ENCODE data around the gene STPG4. TPM values are rescaled to one million over a fixed set of nuclear protein-coding genes. Genes with fewer than 3 reads are reported as not detected.

Gene STPG4
- total RNA-seq, 2 donors from 2014 or later, result 0.15 to 0.42 TPM

DNA sequence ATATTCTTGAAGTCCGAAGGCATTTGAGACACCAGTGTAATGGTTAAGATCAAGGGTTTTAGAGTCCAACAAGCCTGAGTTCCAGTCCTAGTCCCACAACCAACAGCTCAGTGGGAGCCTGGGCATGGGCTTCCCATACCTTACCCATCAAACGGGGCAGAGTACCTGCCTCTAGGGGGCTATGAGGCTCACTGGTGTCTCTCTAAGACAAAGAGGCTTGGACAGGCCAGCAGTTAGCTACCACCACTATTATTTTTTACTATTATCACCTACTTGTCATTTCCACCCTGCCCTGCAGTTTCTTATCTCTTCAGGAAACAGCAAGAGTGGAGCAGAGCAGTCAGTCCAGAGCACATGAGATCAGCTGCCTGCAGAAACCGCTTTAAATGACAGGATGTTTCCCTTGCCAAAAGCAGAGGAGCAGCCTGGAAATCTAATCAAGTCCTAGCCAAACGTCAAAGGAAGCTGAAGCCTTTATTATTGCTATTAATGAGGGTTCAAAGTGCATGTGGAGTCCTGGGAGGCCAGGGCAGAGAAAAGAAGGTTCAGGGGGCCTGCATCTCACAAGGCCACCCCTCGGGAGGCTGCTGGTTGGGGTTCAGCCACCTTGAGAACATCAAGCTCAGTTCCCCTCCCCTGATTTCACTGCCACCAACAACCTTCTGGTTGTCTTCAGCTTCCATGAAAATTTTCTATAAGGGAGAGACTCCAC lies 66.6 kb downstream of the STPG4 start:
- Mint-ChIP-seq H3K27ac (peak overlapping the region; percentile 31), H3K36me3 (ENCODE audit: low read depth) (no peaks in the 10 kb centered on the region), H3K4me3 (no peak overlapping the region), H3K27me3 (ENCODE audit: insufficient read depth) (peaks cover 50% of the 10 kb centered on the region), H3K9me3 (no peaks in the 10 kb centered on the region), H3K4me1 (peaks cover 13% of the 10 kb centered on the region)
- no peak overlapping the region for H3K4me3 ChIP-seq (ENCODE audit: low read length)
- no peaks in the 10 kb centered on the region for H3K9me3 ChIP-seq (ENCODE audit: control insufficient read depth, low read length)
- H3K4me1 ChIP-seq (ENCODE audit: control insufficient read depth, insufficient read depth, low read length), result peaks cover 15% of the 10 kb centered on the region
- H3K9ac ChIP-seq (ENCODE audit: extremely low read depth, low read length, poor library complexity, severe bottlenecking), result no peak overlapping the region
- WGBS, 2 experiments (ENCODE audit: insufficient coverage in 1 of 2, insufficient read length in 1 of 2), result 79 to 82% methylated on average over 5 of the region's 5 CpGs
- peaks cover 14% of the 10 kb centered on the region for H3K27me3 ChIP-seq (ENCODE audit: control insufficient read depth, insufficient read depth, low read length, poor library complexity, severe bottlenecking)
- TF ChIP-seq, protein P1, sequence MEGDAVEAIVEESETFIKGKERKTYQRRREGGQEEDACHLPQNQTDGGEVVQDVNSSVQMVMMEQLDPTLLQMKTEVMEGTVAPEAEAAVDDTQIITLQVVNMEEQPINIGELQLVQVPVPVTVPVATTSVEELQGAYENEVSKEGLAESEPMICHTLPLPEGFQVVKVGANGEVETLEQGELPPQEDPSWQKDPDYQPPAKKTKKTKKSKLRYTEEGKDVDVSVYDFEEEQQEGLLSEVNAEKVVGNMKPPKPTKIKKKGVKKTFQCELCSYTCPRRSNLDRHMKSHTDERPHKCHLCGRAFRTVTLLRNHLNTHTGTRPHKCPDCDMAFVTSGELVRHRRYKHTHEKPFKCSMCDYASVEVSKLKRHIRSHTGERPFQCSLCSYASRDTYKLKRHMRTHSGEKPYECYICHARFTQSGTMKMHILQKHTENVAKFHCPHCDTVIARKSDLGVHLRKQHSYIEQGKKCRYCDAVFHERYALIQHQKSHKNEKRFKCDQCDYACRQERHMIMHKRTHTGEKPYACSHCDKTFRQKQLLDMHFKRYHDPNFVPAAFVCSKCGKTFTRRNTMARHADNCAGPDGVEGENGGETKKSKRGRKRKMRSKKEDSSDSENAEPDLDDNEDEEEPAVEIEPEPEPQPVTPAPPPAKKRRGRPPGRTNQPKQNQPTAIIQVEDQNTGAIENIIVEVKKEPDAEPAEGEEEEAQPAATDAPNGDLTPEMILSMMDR (conservative IDR thresholded peaks at IDR 0.05), result peak; percentile 78
- DNase-seq, result peak; percentile 78
- H3K36me3 ChIP-seq (ENCODE audit: control insufficient read depth, insufficient read depth, low read length), result no peaks in the 10 kb centered on the region
- H3K27ac ChIP-seq (ENCODE audit: low read depth, low read length), result no peak overlapping the region

GRCh38 chr2:47087051-47087450 lies 68.1 kb downstream of the STPG4 start:
- peaks cover 8% of the 10 kb centered on the region for H3K27me3 ChIP-seq (ENCODE audit: control insufficient read depth, insufficient read depth, low read length, poor library complexity, severe bottlenecking)
- H3K9me3 ChIP-seq (ENCODE audit: control insufficient read depth, low read length), result no peaks in the 10 kb centered on the region
- H3K4me1 ChIP-seq (ENCODE audit: control insufficient read depth, insufficient read depth, low read length), result peaks cover 16% of the 10 kb centered on the region
- Mint-ChIP-seq H3K4me3 (no peak overlapping the region), H3K27ac (no peak overlapping the region), H3K4me1 (peaks cover 13% of the 10 kb centered on the region), H3K9me3 (no peaks in the 10 kb centered on the region), H3K27me3 (ENCODE audit: insufficient read depth) (peaks cover 47% of the 10 kb centered on the region), H3K36me3 (ENCODE audit: low read depth) (no peaks in the 10 kb centered on the region)
- no peak for DNase-seq
- H3K27ac ChIP-seq (ENCODE audit: low read depth, low read length), result no peak overlapping the region
- 94 to 100% methylated on average over 2 to 3 of the region's 3 CpGs for WGBS, 2 experiments (ENCODE audit: insufficient coverage in 1 of 2, insufficient read length in 1 of 2)
- no peak overlapping the region for H3K9ac ChIP-seq (ENCODE audit: extremely low read depth, low read length, poor library complexity, severe bottlenecking)
- H3K4me3 ChIP-seq (ENCODE audit: low read length), result no peak overlapping the region
- TF ChIP-seq, protein P1 (conservative IDR thresholded peaks at IDR 0.05), result no peak
- H3K36me3 ChIP-seq (ENCODE audit: control insufficient read depth, insufficient read depth, low read length), result no peaks in the 10 kb centered on the region

GRCh38 chr2:47086571-47086970 lies 68.5 kb downstream of the STPG4 start:
- H3K4me1 Mint-ChIP-seq, result peaks cover 13% of the 10 kb centered on the region
- H3K27ac Mint-ChIP-seq, result no peak overlapping the region
- DNase-seq, result no peak
- Histone ChIP-seq H3K9ac (ENCODE audit: extremely low read depth, low read length, poor library complexity, severe bottlenecking) (no peak overlapping the region), H3K36me3 (ENCODE audit: control insufficient read depth, insufficient read depth, low read length) (no peaks in the 10 kb centered on the region), H3K4me3 (ENCODE audit: low read length) (no peak overlapping the region), H3K4me1 (ENCODE audit: control insufficient read depth, insufficient read depth, low read length) (peaks cover 16% of the 10 kb centered on the region), H3K27ac (ENCODE audit: low read depth, low read length) (no peak overlapping the region), H3K27me3 (ENCODE audit: control insufficient read depth, insufficient read depth, low read length, poor library complexity, severe bottlenecking) (peaks cover 8% of the 10 kb centered on the region), H3K9me3 (ENCODE audit: control insufficient read depth, low read length) (no peaks in the 10 kb centered on the region)
- H3K4me3 Mint-ChIP-seq, result no peak overlapping the region
- 92 to 95% methylated on average over 6 of the region's 6 CpGs for WGBS, 2 experiments (ENCODE audit: insufficient coverage in 1 of 2, insufficient read length in 1 of 2)
- no peaks in the 10 kb centered on the region for H3K9me3 Mint-ChIP-seq
- TF ChIP-seq, protein P1 (conservative IDR thresholded peaks at IDR 0.05), result no peak
- no peaks in the 10 kb centered on the region for H3K36me3 Mint-ChIP-seq (ENCODE audit: low read depth)
- H3K27me3 Mint-ChIP-seq (ENCODE audit: insufficient read depth), result peaks cover 47% of the 10 kb centered on the region
